KMS-11 (cell line): ENCODE data around the gene HSF2.
"Not testable (repeated sequence)": the region's sequence is repeated elsewhere in the genome, so short reads cannot be mapped to it uniquely, and the experiment has no call there.

Source experiments
- H2AFZ ChIP-seq: fragments of 200-600 bp; sonication (generic); 2 replicates; pipeline ENCODE4 v1.6.1; 2016; ENCODE audit warnings: antibody characterized with exemption, mixed run types, low read depth
- H3K27ac ChIP-seq: fragments of 200-600 bp; sonication (generic); 2 replicates; pipeline ENCODE4 v1.6.1; 2016; ENCODE audit warnings: mild to moderate bottlenecking, mixed run types
- H3K27me3 ChIP-seq: fragments of 200-600 bp; sonication (generic); 2 replicates; pipeline ENCODE4 v1.6.1; 2017; ENCODE audit warnings: mild to moderate bottlenecking, low read depth, mixed run types, moderate library complexity; ENCODE audit not compliant: insufficient read depth
- H3K36me3 ChIP-seq: fragments of 200-600 bp; sonication (generic); 2 replicates; pipeline ENCODE4 v1.6.1; 2017; ENCODE audit warnings: mild to moderate bottlenecking, mixed run types; ENCODE audit not compliant: insufficient read depth
- H3K4me1 ChIP-seq: fragments of 200-600 bp; sonication (generic); 2 replicates; pipeline ENCODE4 v1.6.1; 2016; ENCODE audit warnings: mild to moderate bottlenecking, low read depth, mixed run types; ENCODE audit not compliant: poor library complexity, severe bottlenecking
- H3K4me2 ChIP-seq: fragments of 200-600 bp; sonication (generic); 2 replicates; pipeline ENCODE4 v1.7.0; 2016; ENCODE audit warnings: mild to moderate bottlenecking, mixed run types
- H3K4me3 ChIP-seq: fragments of 200-600 bp; sonication (generic); IDR thresholded peaks from 2 replicates; pipeline ENCODE4 v1.6.1; 2017; ENCODE audit warnings: low read depth, low read length, mixed read lengths; ENCODE audit not compliant: insufficient read depth
- H3K79me2 ChIP-seq: fragments of 200-600 bp; sonication (generic); 2 replicates; pipeline ENCODE4 v1.6.1; 2016; ENCODE audit warnings: low read depth, mixed run types; ENCODE audit not compliant: insufficient read depth
- H3K9ac ChIP-seq: fragments of 200-600 bp; sonication (generic); 2 replicates; pipeline ENCODE4 v1.6.1; 2016; ENCODE audit warnings: mild to moderate bottlenecking, mixed run types
- H4K20me1 ChIP-seq: fragments of 200-600 bp; sonication (generic); 2 replicates; pipeline ENCODE4 v1.6.1; 2016; ENCODE audit warnings: mild to moderate bottlenecking, mixed run types; ENCODE audit not compliant: insufficient read depth
- CTCF ChIP-seq: fragments of 200-600 bp; sonication (generic); conservative IDR thresholded peaks from 2 replicates; pipeline ENCODE4 v1.6.1; 2017; ENCODE audit warnings: low read depth, mild to moderate bottlenecking, antibody characterized with exemption, low read length, moderate library complexity, mixed read lengths

HSF2 gene

GRCh38 chr6:122459240-122459639 lies 59.8 kb downstream of the HSF2 start:
- Histone ChIP-seq H3K4me2 (no peak overlapping the region), H3K9ac (no peak overlapping the region), H3K79me2 (peaks cover 45% of the 10 kb centered on the region), H2AFZ (no peak overlapping the region), H4K20me1 (no peaks in the 10 kb centered on the region), H3K36me3 (no peaks in the 10 kb centered on the region), H3K4me3 (no peak overlapping the region), H3K27ac (no peak overlapping the region), H3K4me1 (no peaks in the 10 kb centered on the region), H3K27me3 (no peaks in the 10 kb centered on the region)
- no peak for TF ChIP-seq CTCF

- not testable (repeated sequence) for H3K27me3 ChIP-seq, H3K4me2 ChIP-seq, H3K4me1 ChIP-seq, H3K4me3 ChIP-seq, H2AFZ ChIP-seq, H4K20me1 ChIP-seq, H3K36me3 ChIP-seq, H3K9ac ChIP-seq, H3K27ac ChIP-seq
- peaks cover 45% of the 10 kb centered on the region for H3K79me2 ChIP-seq
These were observed 60.5 kb downstream of the HSF2 start for GRCh38 chr6:122459865-122460416.

- H3K27me3 ChIP-seq, result no peaks in the 10 kb centered on the region
- no peaks in the 10 kb centered on the region for H3K36me3 ChIP-seq
- no peaks in the 10 kb centered on the region for H3K4me1 ChIP-seq
- H3K4me3 ChIP-seq, result no peak overlapping the region
- no peak overlapping the region for H2AFZ ChIP-seq
- no peak overlapping the region for H3K9ac ChIP-seq
- no peak overlapping the region for H3K4me2 ChIP-seq
- H4K20me1 ChIP-seq, result no peaks in the 10 kb centered on the region
- H3K79me2 ChIP-seq, result peaks cover 55% of the 10 kb centered on the region
- H3K27ac ChIP-seq, result no peak overlapping the region
- TF ChIP-seq CTCF, result no peak
These were observed 62.4 kb downstream of the HSF2 start for GRCh38 chr6:122461885-122462284.

- Histone ChIP-seq H3K27me3 (no peaks in the 10 kb centered on the region), H3K27ac (peak within 1 kb of the TSS; percentile 71), H3K4me1 (peaks cover 8% of the 10 kb centered on the region), H3K4me3 (no peak within 1 kb of the TSS), H2AFZ (peak within 1 kb of the TSS; percentile 75), H4K20me1 (no peaks in the 10 kb centered on the region), H3K4me2 (peak within 1 kb of the TSS; percentile 86), H3K79me2 (peaks cover 51% of the 10 kb centered on the region), H3K36me3 (no peaks in the 10 kb centered on the region), H3K9ac (peak within 1 kb of the TSS; percentile 68)
- no peak for TF ChIP-seq CTCF
These were observed 71.9 kb downstream of the HSF2 start, which contains the start of gene SERINC1 for GRCh38 chr6:122471107-122472021. Gene SERINC1, minus strand, starts transcription at chr6:122471807. Its CDS starts 70 bp downstream, at chr6:122471737.

GRCh38 chr6:122472022-122472340 lies 72.5 kb downstream of the HSF2 start:
- H3K27ac ChIP-seq, result peak overlapping the region; percentile 71
- no peak overlapping the region for H3K4me3 ChIP-seq
- peaks cover 45% of the 10 kb centered on the region for H3K79me2 ChIP-seq
- H2AFZ ChIP-seq, result peak overlapping the region; percentile 75
- H3K9ac ChIP-seq, result peak overlapping the region; percentile 68
- no peaks in the 10 kb centered on the region for H3K27me3 ChIP-seq
- no peak for TF ChIP-seq CTCF
- H3K4me2 ChIP-seq, result peak overlapping the region; percentile 66
- H3K4me1 ChIP-seq, result peaks cover 8% of the 10 kb centered on the region
- no peaks in the 10 kb centered on the region for H3K36me3 ChIP-seq
- H4K20me1 ChIP-seq, result no peaks in the 10 kb centered on the region
